ENCODE results near the gene TNFSF13.

- no peak for TF ChIP-seq CTCF (IDR thresholded peaks at IDR 0.05; ENCODE audit: low read length)
- no peak for TF ChIP-seq EZH2phosphoT487 (IDR thresholded peaks at IDR 0.05; ENCODE audit: low read length)
Observed at GRCh38 chr17:7513850-7514419, 44.6 kb upstream of the TNFSF13 start.
